ENCODE measurements around the gene RIMS3.

GRCh38 chr1:40692429-40692895 is 27.0 kb upstream of the RIMS3 start:
- TF ChIP-seq CTCF (IDR thresholded peaks at IDR 0.05; ENCODE audit: insufficient read depth, low read length, poor library complexity, severe bottlenecking) (no peak), EZH2phosphoT487 (conservative IDR thresholded peaks at IDR 0.05; ENCODE audit: low read length) (no peak)
